ENCODE results near the gene FAM234B.
"Not testable (repeated sequence)": the region's sequence is repeated elsewhere in the genome, so short reads cannot be mapped to it uniquely, and the experiment has no call there.

The FAM234B gene

DNA sequence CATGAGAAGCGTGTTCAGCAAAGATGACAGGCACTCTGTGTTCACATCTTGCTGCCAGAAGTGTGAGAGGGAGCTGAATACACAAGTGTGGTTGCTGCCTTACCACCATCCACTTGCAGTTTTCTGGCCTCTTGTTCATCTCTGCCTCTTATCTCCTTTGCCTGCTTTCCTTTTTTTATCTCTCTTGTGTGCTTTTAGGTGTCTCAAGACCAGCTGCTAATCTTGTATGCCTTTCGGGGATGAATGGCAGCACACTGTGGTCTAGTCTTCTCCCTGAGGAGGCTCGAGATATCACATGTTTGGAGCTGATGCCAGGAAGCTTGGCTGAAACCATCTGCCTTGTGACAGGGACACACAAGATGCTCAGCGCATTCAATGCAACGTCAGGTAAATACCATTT lies 17.2 kb downstream of the FAM234B start:
- no peak for DNase-seq (ENCODE audit: low read depth)

DNA sequence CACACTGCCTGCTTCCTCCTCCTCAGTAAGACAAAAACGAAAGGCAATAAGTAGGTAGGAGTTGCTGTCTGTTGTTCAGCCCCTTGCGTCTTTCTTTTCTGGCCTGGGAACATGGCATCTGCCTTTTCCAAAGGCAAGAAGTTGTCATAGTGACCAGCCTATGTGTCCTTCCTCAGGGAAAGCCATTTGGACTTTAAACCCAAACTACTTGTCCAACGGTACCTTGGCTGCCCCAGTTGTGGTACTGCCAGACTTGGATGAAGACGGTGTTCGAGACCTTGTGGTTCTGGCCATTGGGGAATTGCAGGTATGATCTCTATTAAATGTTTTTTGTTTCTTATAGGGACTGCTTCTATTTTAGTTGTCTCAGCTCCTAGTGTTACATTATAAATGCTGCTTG lies 18.5 kb downstream of the FAM234B start:
- DNase-seq (ENCODE audit: low read depth): no peak

DNA sequence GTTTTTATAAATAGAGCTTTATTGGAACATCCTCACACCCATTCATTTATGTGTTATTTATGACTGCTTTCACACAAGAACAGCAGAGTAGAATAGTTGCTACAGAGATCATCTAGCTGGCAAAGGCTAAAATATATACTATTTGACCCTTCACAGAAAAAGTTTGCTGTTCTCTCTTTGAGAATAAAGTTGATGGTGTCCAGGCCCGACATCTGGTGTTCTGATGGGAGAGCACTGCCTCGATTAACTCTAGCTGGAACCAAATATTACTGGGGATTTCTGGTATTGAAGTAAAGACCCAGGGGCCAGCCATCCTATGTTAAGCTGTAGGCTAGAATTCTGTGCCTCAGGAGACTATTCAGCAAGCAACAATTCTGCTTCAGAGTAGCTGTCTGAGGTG lies 21.8 kb downstream of the FAM234B start:
- DNase-seq (ENCODE audit: low read depth): no peak

DNA sequence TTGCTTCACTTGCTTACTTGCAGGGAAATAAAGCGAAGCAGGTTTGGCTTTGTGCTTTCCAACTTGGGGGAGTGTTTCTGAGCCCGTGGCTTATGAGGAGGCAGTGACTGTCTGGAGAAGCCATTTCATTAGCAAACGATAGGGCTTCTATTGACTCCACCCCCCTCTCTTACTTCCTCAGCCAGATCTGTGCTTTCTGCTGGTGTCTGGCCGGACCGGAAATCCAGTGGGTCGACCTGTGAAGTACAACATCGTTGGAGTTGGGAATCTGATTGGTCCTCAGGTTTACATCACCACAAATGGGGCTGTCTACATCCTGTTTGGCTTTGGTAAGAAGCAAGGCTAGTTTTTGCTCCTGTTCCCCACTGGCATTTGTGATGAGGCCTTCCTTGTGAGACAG lies 22.3 kb downstream of the FAM234B start:
- no peak for DNase-seq (ENCODE audit: low read depth)

DNA sequence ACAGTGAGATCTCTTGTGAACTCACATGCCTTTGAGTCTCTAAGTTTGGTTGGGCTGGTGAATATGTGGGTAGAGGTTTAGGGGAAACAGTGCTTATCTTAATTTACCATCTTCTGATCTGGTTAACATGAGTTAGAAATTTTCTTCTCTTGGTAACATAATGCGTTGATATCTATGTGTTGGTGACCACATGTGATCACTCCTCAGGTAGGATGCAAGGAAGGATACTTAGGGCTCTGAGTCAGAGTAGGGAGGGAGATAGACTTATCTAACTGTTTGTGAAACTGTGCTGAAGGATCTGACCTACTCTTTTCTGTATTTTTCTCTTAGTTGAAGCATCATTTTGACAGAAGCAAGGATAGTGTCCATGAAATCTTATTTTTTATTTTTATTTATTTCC lies 23.1 kb downstream of the FAM234B start:
- no peak for DNase-seq (ENCODE audit: low read depth)

DNA sequence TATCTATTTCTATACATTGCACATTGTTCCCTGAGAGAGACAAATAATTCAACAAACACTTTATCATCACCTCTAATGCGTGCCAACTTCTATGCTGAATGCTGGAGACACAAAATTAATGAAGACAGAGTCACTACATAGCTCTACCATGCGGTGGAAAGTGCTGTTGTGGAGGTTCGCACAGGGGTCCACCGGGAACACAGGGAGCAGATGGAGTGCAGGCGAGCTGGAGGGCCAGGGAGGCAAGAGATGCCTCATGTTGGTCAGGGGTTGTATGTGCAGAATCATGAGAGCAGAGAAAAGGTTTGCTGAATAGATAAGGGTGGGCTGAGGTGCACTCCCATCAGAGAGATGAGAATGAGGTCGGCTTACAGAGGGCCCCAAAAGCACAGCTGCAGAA lies 25.2 kb downstream of the FAM234B start:
- DNase-seq (ENCODE audit: low read depth): no peak

DNA sequence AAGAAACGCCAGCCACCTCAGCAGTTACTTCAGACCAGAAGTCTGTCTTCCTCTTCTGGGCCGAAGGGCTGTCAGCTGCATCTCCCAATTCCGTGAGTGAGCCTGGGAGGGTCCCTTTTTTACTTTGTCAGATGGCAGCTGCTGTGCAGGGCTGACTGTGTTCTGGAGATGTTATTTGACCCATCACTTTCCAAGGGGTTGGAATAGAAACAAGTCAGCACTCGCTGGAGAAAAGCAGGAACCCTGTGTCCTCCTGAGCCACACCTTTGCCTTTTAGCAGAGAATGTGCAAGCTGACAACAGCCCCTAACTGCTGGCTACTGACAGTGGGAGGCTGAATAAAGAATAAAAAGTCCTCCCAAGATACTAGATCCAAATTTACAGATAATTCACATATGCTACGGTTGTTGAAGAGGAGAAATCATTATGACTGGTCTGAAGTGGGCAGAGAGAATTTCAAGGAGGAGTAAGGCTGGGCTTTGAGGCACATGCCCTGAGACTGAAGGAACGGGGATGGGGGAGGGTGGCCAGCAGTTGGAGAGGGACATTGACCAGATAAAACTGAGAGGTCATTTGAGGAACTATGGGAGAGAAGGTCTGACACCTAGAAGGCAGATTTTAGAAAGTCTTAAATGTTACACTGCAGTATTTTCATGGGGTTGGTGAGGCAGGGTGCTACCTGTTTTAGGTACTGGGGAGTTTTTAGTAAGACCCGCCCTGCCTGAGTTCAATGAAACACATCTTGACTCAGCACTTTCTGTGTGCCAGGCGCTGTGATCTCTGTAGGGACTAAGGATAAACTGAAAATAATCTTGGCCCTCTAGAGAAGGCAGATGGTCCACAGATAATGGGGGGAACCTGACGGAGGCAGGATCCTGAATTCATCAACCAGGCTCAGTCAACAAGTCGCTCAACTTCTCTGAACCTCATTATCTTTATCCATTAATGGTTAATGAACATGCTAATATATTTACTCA lies 27.4 kb downstream of the FAM234B start:
- no peak for DNase-seq (ENCODE audit: low read depth)

DNA sequence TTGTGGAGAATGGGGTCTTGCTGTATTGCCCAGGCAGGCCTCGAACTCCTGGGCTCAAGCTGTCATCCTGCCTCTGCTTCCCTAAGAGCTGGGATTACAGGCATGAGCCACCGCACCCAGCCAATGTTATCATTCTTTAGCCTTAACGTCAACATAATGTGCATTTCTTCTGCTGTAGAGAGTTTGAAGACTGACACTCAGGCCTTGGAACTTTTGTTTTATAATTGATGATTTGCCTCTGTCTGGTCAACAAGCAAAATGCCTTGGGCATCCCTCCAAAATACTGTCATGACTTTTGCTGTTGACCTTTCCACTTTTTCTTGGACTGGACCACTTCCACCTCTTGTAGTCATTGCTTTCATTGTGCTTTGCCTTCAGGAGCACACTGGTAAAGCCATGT lies 29.0 kb downstream of the FAM234B start:
- no peak for DNase-seq (ENCODE audit: low read depth)

DNA sequence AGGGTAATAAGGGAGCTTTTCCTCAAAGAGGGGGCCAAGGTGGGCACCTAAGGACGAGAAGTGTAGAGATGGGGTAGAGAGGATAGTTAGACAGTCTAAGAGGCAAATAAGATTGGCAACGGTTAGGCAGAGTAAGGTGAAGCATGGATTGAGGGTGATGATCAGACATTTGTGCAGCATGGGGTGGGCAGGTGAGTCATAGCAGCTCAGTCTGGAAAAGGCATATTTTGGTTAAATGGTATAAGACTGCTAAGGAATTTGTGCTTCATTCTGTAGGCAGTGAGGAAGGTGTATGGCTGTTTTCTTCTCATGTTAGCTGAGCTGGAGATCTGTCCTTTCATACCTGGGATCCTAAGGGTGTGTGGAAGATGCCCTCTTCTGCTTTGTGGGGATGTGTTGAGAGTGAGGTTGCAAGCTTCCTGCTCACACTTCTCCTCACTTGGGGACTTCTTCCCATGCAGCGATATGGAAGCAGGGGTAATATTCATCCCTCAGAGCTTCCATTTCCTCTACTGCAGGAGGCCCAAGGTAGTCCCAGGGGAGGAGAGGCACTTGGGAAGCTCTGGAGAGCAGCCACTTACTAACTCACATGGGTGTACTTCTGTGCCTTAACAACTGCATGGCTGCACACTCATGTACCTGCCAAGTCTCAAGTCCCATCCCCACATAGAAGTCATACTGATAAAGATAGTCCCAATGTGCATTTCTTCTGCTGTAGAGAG lies 30.4 kb downstream of the FAM234B start:
- DNase-seq (ENCODE audit: low read depth): no peak

DNA sequence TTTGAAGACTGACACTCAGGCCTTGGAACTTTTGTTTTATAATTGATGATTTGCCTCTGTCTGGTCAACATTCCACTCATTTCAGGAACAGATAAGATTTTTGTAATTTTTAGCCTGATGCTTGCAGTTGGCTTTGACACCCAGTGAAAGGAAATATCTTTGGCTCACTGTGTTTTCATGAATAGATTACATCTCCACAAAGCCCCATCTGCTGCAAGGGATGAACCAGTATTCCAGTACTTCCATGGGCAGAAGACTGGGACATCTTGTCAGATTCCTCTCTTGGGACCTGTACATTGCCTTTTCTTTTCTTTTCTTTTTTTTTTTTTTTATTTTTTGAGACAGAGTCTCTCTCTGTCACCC lies 30.9 kb downstream of the FAM234B start:
- no peak for DNase-seq (ENCODE audit: low read depth)

DNA sequence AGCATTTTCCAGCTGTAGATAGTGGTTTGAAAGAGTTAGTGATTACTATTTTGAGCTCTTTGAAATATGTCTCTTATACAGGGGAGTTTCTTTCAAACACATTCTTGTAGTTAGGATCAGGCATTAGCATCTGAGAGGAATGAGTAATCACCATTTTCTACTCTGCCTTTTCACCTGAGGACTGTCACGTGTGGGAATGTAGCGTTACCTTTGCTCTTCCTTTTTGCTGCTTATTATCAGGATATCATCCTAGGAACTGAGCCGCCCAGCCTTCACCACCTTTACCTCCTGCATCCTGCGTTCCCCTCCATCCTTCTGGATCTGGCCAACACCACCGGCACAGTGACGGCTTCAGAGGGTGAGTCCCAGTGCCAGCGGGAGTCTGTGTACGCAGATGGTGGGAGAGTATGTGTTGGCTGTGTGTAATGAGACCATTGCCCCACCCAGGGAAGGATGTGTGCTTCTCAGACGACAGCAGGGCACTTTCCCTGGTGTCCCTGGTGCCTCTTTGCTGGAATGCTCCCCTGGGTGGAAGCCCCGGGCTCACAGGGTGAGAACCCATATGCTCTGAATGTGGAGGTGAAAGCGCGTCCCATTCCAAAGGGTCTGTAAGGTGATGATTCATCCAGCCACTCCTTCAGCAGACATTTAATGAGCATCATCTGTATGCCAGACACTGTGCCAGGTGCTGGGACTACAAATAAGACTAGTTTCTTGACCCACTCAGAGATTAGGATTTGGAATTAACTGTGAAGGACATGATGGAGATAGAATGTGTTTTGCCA lies 31.8 kb downstream of the FAM234B start:
- DNase-seq (ENCODE audit: low read depth): no peak

DNA sequence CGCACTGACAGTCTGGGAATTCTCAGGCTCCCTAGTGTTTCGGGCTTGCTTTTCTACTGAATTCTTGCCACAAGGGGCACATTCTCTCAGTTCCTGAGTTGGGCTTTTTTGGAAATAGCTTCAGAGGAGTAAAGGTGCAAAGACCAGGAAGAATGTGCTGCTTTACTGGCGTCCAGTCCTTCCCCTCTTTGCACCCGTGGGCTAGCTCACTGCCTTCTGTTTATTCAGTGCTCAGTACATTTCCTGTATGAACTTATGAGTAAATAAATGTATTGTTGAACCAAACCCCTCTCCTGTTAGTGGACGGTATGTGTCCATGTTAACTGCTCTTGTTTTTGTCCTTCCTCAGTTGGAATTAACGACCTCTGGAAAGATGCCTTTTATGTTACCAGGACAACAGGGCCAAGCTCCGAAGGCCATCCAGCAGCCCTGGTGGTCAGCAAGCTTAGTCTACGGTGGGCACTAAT lies 35.3 kb downstream of the FAM234B start:
- DNase-seq (ENCODE audit: low read depth): no peak

DNA sequence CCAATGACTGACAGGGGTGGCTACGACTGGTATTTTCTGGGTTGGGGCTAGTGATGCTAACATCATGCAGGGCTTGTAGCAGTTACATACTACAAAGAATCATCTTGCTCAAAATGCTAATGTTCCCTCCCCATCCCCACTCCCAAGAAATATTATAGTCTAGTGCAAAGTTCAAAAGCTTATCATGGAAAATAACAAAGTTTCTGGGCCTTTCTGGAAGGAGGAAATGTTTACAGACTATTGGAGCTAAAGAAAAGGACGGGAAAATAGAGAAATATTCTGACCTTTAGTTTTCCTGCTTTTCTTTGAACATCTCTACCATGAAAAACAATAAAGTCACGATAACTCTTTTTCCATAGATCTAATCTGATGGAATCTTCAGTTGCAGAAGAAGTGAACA lies 36.1 kb downstream of the FAM234B start:
- DNase-seq (ENCODE audit: low read depth): no peak

DNA sequence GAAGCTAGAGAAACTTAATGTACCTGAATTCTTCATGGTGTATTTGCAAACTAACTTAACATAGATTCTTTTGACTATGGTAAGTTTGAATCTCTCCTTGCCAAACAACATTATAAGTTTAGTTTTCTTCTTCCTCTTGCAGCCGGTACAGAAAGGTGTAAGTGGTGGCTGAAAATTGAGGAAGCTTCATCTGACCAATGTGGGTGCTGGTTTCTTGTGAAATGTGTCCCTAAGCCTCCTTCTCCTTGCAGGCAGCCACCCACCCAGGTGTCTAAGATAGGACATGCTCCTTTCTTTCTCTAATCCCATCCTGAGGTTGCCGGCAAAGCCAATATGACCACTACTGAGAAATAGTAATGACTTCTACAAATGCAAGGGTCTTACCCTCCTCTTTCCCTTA lies 38.7 kb downstream of the FAM234B start:
- DNase-seq (ENCODE audit: low read depth): no peak

DNA sequence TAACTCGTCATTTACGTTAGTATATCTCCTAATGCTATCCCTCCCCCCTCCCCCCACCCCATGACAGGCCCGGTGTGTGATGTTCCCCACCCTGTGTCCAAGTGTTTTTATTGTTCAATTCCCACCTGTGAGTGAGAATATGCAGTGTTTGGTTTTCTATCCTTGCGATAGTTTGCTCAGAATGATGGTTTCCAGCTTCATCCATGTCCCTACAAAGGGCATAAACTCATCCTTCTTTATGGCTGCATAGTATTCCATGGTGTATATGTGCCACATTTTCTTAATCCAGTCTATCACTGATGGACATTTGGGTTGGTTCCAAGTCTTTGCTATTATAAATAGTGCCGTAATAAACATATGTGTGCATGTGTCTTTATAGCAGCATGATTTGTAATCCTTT lies 39.5 kb downstream of the FAM234B start:
- not testable (repeated sequence) for DNase-seq (ENCODE audit: low read depth)

DNA sequence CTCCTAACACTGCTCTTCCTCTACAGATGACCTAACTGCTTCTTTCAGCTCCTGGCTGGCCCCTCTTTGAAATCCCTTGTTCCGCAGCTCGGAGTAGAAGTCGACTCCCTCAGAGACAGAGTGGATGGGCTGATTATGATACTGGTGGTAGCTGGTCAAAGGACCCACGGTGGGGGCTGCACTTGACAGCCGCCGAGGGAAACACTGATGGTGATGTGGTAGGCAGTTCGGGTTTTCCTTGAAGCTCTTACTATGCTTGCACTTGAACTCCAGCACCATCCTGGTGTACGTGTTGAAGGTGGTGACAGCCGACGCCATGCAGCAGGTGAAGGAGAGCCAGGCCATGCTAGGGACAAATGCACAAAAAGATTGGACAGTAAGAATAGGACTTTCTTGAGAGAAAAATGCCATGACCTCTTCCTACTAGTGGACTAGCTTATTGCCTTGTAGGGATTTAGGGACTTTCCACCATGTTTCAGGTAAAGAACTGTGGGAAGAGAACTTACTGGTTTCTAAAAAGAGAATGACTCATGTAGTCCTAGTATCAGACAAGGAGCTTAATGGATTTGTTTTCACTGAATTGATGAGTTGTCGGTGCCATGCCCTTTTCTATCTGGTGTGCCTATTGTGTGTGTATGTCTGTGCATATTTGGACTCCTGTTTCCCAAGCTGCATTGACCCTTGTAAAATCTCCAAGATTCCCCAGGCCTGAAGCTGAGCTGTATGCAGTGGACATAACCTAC lies 40.9 kb downstream of the FAM234B start:
- no peak for DNase-seq (ENCODE audit: low read depth)

DNA sequence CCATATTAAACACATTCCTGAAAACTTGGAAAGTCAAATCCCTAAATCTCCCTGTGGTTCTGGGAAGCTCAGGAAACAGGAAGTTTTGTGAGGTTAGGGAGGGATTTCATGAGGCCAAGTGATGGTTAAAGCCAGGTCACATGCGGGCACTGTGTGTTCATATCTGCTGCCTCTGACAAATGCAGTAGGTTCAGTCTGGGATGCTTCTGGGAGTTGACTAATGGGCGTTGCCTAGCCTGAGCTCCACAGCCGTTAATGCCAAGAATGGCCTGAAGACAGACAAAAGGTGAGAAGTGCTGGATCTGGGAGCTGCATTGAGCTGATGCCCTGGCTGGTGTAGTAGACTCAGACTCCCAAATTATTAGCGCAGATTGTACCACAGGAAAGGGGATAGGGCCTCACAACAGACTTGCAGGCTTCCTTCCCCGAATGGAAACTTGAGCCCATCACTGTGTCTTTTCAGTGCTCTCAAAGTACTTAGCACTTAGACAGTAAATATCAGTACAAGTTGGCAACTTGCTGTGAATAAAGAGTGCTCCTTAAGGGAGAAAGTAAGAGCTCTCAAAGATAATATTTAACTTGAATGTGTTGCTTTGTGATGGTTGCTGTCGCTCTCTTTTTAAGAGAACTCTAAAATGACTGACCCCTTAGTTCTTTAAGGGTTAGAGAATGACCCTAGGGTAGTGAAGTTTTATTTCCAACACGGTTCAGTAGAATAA lies 41.9 kb downstream of the FAM234B start:
- no peak for DNase-seq (ENCODE audit: low read depth)

DNA sequence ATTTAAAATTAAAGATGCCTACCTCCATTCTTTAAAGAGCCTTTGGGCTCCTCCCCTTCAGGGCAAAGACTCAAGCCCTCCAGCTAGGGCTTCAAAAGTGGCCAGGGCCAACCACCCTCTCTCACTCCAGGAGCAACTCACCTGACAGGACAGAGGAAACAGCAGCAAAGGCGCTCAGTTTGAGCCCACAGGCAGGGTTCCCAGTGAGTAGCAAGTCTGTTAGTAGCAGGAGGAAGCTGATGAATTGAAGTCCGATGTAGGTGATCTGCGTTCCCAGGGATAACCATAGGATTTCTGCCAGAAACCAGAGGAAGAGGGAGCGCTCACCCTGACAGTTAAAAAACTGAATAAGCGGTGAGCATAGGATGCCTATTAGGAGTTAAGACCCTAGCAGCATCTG lies 43.6 kb downstream of the FAM234B start:
- no peak for DNase-seq (ENCODE audit: low read depth)

DNA sequence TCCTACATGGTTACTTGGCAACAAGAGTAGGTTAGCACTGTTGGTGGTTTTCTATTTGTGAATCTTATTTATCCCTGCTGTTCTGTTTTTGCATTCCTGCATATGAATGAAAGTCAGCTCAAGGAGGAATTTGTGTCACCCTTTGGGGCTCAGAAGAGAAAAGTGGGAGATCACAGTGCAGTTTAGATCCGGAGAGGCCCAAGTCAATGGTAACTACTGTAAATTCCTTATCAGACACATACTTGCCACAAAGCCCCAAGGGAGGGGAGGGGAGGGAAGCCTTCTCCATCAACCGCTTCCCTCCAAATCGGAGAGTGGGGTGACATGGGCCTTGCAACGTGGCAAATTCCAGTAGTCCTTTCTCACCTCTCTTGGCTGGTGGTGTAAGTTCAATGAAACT lies 44.3 kb downstream of the FAM234B start:
- DNase-seq (ENCODE audit: low read depth): no peak

DNA sequence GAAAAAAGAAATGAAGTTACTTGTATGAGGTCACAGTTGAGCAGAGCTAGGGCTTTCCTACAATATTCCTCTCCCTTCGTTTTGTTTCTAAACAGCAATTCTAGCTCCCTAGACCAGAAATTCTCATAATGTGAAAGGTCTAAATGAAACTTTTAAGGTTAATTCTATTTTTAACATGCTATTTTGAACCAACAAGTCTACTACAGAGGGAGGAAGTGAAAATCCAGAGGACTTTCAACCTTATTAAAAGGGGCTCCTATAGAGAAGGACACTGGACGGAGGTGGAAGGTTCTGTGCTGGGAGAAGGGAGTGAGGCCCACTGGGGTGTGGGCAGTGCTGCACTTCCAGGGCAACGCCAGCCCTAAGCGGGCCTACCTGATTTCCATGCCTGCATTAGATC lies 45.9 kb downstream of the FAM234B start:
- no peak for DNase-seq (ENCODE audit: low read depth)

DNA sequence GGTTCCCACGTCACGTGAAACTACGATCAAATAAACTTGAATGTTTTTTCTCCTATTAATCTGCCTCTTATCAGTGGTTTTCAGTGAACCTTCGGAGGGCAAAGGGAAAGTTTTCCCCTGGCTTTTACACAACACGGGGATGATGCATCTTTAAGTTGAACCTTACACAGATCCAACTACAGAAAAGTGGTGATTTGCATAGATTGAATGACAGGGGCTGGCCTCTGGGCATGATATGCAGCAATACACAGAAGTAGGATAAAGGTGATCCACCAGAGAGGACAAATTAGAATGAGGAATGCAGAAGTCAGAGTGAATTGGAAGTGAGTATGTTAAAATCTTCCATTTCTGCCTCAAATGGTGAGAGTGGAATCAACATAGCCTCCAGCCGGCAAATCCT lies 47.7 kb downstream of the FAM234B start:
- DNase-seq (ENCODE audit: low read depth): no peak
